ENCODE data around the gene C1QTNF9.

Gene C1QTNF9

GRCh38 chr13:24272452-24273161 is 36.8 kb upstream of the C1QTNF9 start:
- Histone ChIP-seq H3K4me3 (ENCODE audit: low read depth, low read length) (peak overlapping the region; percentile 53), H3K27ac (no peak overlapping the region), H3K36me3 (replicated peaks) (no peaks in the 10 kb centered on the region), H3K27me3 (replicated peaks) (no peaks in the 10 kb centered on the region)
- no peak for TF ChIP-seq CTCF (IDR thresholded peaks at IDR 0.05; ENCODE audit: low read depth, low read length, missing control alignments)
- in situ Hi-C loops (cut with HindIII; ENCODE audit: low pct_ligation_motif_present, low sequenced_read_pairs): no loop called here
- DNase-seq: no peak

GRCh38 chr13:24273926-24274325 is 35.5 kb upstream of the C1QTNF9 start:
- Histone ChIP-seq H3K36me3 (replicated peaks) (no peaks in the 10 kb centered on the region), H3K27me3 (replicated peaks) (no peaks in the 10 kb centered on the region), H3K4me3 (ENCODE audit: low read depth, low read length) (no peak overlapping the region), H3K27ac (no peak overlapping the region)
- in situ Hi-C loops (cut with HindIII; ENCODE audit: low pct_ligation_motif_present, low sequenced_read_pairs): no loop called here
- no peak for DNase-seq
- TF ChIP-seq CTCF (IDR thresholded peaks at IDR 0.05; ENCODE audit: low read depth, low read length, missing control alignments): no peak

- in situ Hi-C loops (cut with HindIII; ENCODE audit: low pct_ligation_motif_present, low sequenced_read_pairs): no loop called here
- no peaks in the 10 kb centered on the region for H3K36me3 ChIP-seq (replicated peaks)
- no peak overlapping the region for H3K27ac ChIP-seq
- no peak overlapping the region for H3K4me3 ChIP-seq (ENCODE audit: low read depth, low read length)
- no peak for TF ChIP-seq CTCF (IDR thresholded peaks at IDR 0.05; ENCODE audit: low read depth, low read length, missing control alignments)
- DNase-seq: no peak
- H3K27me3 ChIP-seq (replicated peaks): no peaks in the 10 kb centered on the region
Measured at GRCh38 chr13:24274452-24275021, 34.8 kb upstream of the C1QTNF9 start.

- H3K36me3 ChIP-seq (replicated peaks): no peaks in the 10 kb centered on the region
- DNase-seq: no peak
- no peak for TF ChIP-seq CTCF (IDR thresholded peaks at IDR 0.05; ENCODE audit: low read depth, low read length, missing control alignments)
- in situ Hi-C loops (cut with HindIII; ENCODE audit: low pct_ligation_motif_present, low sequenced_read_pairs): no loop called here
- H3K4me3 ChIP-seq (ENCODE audit: low read depth, low read length): no peak overlapping the region
- H3K27ac ChIP-seq: no peak overlapping the region
- no peaks in the 10 kb centered on the region for H3K27me3 ChIP-seq (replicated peaks)
Measured at GRCh38 chr13:24275041-24275440, 34.3 kb upstream of the C1QTNF9 start.

GRCh38 chr13:24276306-24276705 is 33.1 kb upstream of the C1QTNF9 start:
- Histone ChIP-seq H3K27me3 (replicated peaks) (no peaks in the 10 kb centered on the region), H3K4me3 (ENCODE audit: low read depth, low read length) (no peak overlapping the region), H3K36me3 (replicated peaks) (no peaks in the 10 kb centered on the region), H3K27ac (no peak overlapping the region)
- in situ Hi-C loops (cut with HindIII; ENCODE audit: low pct_ligation_motif_present, low sequenced_read_pairs): no loop called here
- TF ChIP-seq CTCF (IDR thresholded peaks at IDR 0.05; ENCODE audit: low read depth, low read length, missing control alignments): no peak
- DNase-seq: no peak

- no peak for DNase-seq
- H3K4me3 ChIP-seq (ENCODE audit: low read depth, low read length): no peak overlapping the region
- no peak for TF ChIP-seq CTCF (IDR thresholded peaks at IDR 0.05; ENCODE audit: low read depth, low read length, missing control alignments)
- no peaks in the 10 kb centered on the region for H3K36me3 ChIP-seq (replicated peaks)
- H3K27ac ChIP-seq: no peak overlapping the region
- H3K27me3 ChIP-seq (replicated peaks): no peaks in the 10 kb centered on the region
- in situ Hi-C loops (cut with HindIII; ENCODE audit: low pct_ligation_motif_present, low sequenced_read_pairs): no loop called here
Measured at GRCh38 chr13:24276861-24277260, 32.5 kb upstream of the C1QTNF9 start.

Measured in brain microvascular endothelial cell (primary cell).